ENCODE measurements around the gene PIEZO2.

DNA sequence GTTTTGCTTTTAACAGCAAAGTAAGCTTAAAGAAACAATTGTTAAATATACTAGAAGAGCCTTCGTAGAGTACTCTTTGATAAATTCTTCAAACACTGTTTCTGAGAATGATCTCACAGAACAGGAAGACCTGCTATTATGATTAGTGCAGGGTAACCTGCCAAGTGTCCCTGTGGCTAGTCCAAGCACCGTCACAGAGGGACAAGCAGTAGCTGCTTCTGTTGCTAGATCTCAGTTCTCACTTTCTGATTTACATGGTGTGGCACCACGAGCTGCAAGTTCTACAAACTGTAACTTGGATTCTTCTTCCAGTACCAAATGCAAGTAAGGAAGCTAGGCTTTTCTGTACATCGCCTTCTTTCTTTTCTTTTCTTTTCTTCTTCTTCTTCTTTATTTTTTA is 121.5 kb downstream of the PIEZO2 start:
- no peak for TF ChIP-seq POLR2A (IDR thresholded peaks at IDR 0.05)
- TF ChIP-seq, protein P1, sequence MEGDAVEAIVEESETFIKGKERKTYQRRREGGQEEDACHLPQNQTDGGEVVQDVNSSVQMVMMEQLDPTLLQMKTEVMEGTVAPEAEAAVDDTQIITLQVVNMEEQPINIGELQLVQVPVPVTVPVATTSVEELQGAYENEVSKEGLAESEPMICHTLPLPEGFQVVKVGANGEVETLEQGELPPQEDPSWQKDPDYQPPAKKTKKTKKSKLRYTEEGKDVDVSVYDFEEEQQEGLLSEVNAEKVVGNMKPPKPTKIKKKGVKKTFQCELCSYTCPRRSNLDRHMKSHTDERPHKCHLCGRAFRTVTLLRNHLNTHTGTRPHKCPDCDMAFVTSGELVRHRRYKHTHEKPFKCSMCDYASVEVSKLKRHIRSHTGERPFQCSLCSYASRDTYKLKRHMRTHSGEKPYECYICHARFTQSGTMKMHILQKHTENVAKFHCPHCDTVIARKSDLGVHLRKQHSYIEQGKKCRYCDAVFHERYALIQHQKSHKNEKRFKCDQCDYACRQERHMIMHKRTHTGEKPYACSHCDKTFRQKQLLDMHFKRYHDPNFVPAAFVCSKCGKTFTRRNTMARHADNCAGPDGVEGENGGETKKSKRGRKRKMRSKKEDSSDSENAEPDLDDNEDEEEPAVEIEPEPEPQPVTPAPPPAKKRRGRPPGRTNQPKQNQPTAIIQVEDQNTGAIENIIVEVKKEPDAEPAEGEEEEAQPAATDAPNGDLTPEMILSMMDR (IDR thresholded peaks at IDR 0.05): no peak

Data from upper lobe of left lung (tissue), 4 donors.